Activated T-cell treated with anti-CD3 and anti-CD28 coated beads, Interleukin-2, amount 50 U/mL, for 4 hours (primary cell): ENCODE data around the gene DUSP7. TPM values are rescaled to one million over a fixed set of nuclear protein-coding genes. Genes with fewer than 3 reads are reported as not detected.
A peak's percentile ranks its signal among the peaks of the same experiment; 100 is the strongest.

Experiments used
- ATAC-seq, 2 donors: fragments of 200-7000 bp; cut with Tn5 transposase; one replicate each; pipeline ENCODE4 v1.10.0; 2021
- DNase-seq: peaks from one replicate; pipeline ENCODE4 v3.0.0-alpha.2; 2020
- H3K27me3 Mint-ChIP-seq: one replicate; pipeline ENCODE4 v1.8.0; 2021; ENCODE audit warnings: low read depth, mixed read lengths
- H3K36me3 Mint-ChIP-seq: one replicate; pipeline ENCODE4 v1.8.0; 2022; ENCODE audit warnings: mixed read lengths; ENCODE audit not compliant: insufficient read depth
- H3K4me1 Mint-ChIP-seq: one replicate; pipeline ENCODE4 v1.8.0; 2021; ENCODE audit warnings: low read depth, mixed read lengths
- H3K4me3 Mint-ChIP-seq: one replicate; pipeline ENCODE4 v1.8.0; 2021; ENCODE audit warnings: mild to moderate bottlenecking, moderate library complexity, mixed read lengths
- H3K9me3 Mint-ChIP-seq: one replicate; pipeline ENCODE4 v1.8.0; 2021; ENCODE audit warnings: mixed read lengths
- total RNA-seq, 3 donors: library from RNA; stranded (reverse); gene quantifications; one replicate each; pipeline ENCODE4 v1.2.1, GENCODE V29; 2021

DUSP7 gene
- total RNA-seq, 3 donors from 2014 or later = 33.4 to 43.6 (median 38.1) TPM

- Mint-ChIP-seq H3K27me3 (no peaks in the 10 kb centered on the region), H3K4me3 (no peak overlapping the region), H3K36me3 (no peaks in the 10 kb centered on the region), H3K4me1 (no peaks in the 10 kb centered on the region), H3K9me3 (no peaks in the 10 kb centered on the region)
- no peak for DNase-seq
- ATAC-seq = no peak
Observed at GRCh38 chr3:52013802-52014598, 42.4 kb downstream of the DUSP7 start.

DNA sequence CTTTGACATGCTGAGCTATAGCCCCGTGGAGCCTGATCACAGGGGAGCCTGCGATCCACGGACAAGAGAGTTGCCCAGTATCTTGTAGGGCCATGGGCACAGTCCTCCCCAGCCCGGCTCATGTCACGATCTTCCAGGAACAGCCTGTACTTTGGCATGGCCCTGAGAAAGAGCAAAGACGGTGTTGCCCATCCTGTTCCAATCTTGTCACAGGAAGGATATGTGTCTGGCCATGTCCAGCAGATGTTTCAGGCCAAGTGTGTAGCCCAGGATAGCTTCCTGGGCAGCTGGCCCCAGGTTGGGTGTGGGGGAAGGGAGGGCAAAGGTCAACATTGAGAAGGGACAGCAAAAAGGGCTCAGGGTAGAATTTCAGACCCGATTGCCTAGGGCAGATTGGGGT, 43.7 kb downstream of the DUSP7 start:
- H3K9me3 Mint-ChIP-seq = no peaks in the 10 kb centered on the region
- H3K36me3 Mint-ChIP-seq = no peaks in the 10 kb centered on the region
- no peaks in the 10 kb centered on the region for H3K4me1 Mint-ChIP-seq
- H3K27me3 Mint-ChIP-seq = no peaks in the 10 kb centered on the region
- no peak for ATAC-seq
- no peak overlapping the region for H3K4me3 Mint-ChIP-seq
- DNase-seq = no peak

GRCh38 chr3:52010431-52010830, 45.9 kb downstream of the DUSP7 start:
- no peak for DNase-seq
- Mint-ChIP-seq H3K27me3 (no peaks in the 10 kb centered on the region), H3K4me1 (peaks cover 8% of the 10 kb centered on the region), H3K36me3 (no peaks in the 10 kb centered on the region), H3K9me3 (no peaks in the 10 kb centered on the region), H3K4me3 (no peak overlapping the region)
- no peak for ATAC-seq

DNA sequence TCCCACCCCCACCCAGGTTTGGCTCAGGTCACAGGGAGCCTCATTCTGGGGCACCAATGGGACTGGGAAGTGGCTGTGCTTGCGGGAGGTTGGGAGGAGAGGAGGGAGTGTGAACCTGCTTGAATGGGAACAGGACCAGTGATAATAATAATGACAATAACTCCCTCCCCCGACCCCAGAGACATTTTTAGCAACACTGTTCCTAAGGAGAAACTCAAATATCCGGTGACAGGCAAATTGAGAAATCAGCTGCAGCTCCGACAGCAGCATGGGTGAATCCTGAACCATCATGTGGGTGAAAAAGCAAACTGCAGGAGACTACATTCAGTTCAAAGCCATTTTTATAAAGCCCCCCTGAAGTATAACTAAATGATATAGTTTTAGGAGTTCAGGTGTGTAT, 49.1 kb downstream of the DUSP7 start:
- Mint-ChIP-seq H3K27me3 (no peaks in the 10 kb centered on the region), H3K36me3 (no peaks in the 10 kb centered on the region), H3K9me3 (no peaks in the 10 kb centered on the region), H3K4me1 (peaks cover 8% of the 10 kb centered on the region), H3K4me3 (no peak overlapping the region)
- DNase-seq = no peak
- no peak for ATAC-seq

- ATAC-seq (no peak), DNase-seq (no peak)
- peaks cover 11% of the 10 kb centered on the region for H3K4me1 Mint-ChIP-seq
- no peaks in the 10 kb centered on the region for H3K9me3 Mint-ChIP-seq
- H3K4me3 Mint-ChIP-seq = no peak overlapping the region
- no peaks in the 10 kb centered on the region for H3K27me3 Mint-ChIP-seq
- H3K36me3 Mint-ChIP-seq = no peaks in the 10 kb centered on the region
Observed at GRCh38 chr3:52006820-52007133, 49.6 kb downstream of the DUSP7 start.

DNA sequence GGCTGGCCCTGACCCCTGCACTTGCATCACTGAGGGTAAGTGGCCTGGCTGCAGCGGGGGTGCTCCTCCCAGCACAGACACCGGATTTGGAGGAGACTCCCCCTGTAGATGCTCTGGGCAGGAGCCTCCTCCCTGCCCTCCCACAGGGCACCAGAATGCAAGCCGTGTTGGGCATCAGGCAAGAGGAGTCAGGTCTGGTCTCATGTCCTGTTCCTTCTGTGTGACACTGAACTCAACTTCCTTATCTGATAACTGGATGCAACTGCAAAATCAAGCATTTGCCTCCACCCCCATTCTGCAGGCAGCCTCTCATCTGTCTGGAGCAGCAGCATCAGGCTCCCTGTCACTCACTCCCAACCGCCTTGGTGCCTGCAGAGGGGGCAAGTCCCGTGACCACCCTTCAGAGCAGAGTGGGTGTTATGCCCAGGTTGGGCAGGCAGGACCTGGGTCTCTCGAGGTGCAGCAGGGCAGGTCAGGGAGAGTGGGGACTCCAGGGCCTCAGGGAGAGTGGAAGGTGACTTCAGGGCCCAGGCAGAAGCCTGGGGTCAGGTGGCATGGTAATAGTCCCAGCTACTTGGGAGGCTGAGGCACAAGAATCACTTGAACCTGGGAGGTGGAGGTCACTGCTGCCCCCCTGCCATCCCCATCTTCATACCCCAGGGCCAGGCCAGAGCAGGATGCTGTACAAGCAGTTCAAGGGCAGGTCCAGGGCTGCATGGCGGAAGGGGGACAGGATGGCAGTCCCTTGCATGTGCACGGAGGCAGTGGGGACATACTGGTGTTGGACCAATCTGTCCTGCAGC, 50.2 kb downstream of the DUSP7 start:
- Mint-ChIP-seq H3K4me3 (no peak overlapping the region), H3K4me1 (peaks cover 15% of the 10 kb centered on the region), H3K9me3 (no peaks in the 10 kb centered on the region), H3K36me3 (no peaks in the 10 kb centered on the region), H3K27me3 (no peaks in the 10 kb centered on the region)
- ATAC-seq = no peak
- DNase-seq = no peak

- H3K27me3 Mint-ChIP-seq = no peaks in the 10 kb centered on the region
- no peaks in the 10 kb centered on the region for H3K36me3 Mint-ChIP-seq
- peaks cover 15% of the 10 kb centered on the region for H3K4me1 Mint-ChIP-seq
- no peaks in the 10 kb centered on the region for H3K9me3 Mint-ChIP-seq
- no peak for DNase-seq
- ATAC-seq = no peak
- no peak overlapping the region for H3K4me3 Mint-ChIP-seq
Observed at GRCh38 chr3:52005571-52005986, 50.8 kb downstream of the DUSP7 start.

DNA sequence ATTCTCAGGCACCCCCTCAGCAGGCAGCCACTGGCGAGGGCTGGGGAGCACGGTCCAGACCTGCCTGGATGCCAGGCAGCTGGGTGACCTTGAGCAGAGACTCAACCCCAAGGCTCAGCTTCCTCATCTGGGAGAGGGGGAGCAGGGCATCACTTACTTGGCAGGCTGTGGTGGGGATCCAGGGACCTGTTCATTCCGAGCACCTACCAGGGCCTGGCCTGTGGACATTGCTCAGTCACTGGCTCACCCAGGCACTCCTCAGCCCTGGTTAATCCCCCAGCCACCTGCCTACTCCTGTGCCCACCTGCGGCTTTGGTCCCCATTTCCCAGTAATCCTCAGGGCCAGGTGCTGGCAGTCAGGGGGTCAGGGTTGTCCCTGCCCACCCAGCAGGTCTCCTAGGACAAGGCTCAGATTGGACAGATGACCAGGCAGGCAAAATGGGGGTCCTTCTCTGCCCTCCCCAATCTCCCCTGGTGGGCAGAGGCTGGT, 51.4 kb downstream of the DUSP7 start:
- Mint-ChIP-seq H3K4me1 (peaks cover 15% of the 10 kb centered on the region), H3K9me3 (no peaks in the 10 kb centered on the region), H3K4me3 (no peak overlapping the region), H3K27me3 (no peaks in the 10 kb centered on the region), H3K36me3 (no peaks in the 10 kb centered on the region)
- DNase-seq = no peak
- ATAC-seq = no peak

- DNase-seq (no peak), ATAC-seq (no peak)
- no peaks in the 10 kb centered on the region for H3K9me3 Mint-ChIP-seq
Observed at GRCh38 chr3:52004163-52004787, 52.1 kb downstream of the DUSP7 start.

DNA sequence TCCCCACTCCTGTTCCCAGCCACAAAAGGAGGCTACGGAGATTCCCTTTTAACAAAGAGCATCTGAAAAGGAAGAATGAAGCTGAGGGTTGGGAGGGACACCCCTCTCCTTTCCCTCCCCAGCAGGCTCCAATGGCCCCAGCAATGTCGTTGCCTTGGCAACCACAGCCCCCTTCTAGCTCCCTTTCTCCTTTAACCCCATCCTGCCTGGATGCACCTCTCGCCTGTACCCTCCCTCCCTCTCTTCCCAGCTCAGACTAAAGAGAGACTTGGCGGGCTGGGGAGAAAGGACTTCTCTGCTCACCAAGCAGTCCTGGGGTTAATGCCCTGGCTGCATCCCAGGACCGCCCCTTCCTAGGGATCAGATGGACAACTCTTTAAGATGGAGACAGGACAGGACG, 53.6 kb downstream of the DUSP7 start:
- Mint-ChIP-seq H3K36me3 (no peaks in the 10 kb centered on the region), H3K4me1 (peaks cover 15% of the 10 kb centered on the region), H3K9me3 (no peaks in the 10 kb centered on the region), H3K4me3 (no peak overlapping the region), H3K27me3 (no peaks in the 10 kb centered on the region)
- DNase-seq = no peak
- no peak for ATAC-seq

More at GRCh38 chr3:52004163-52004787, 52.1 kb downstream of the DUSP7 start:
- no peaks in the 10 kb centered on the region for H3K36me3 Mint-ChIP-seq
- H3K4me1 Mint-ChIP-seq = peaks cover 15% of the 10 kb centered on the region
- H3K27me3 Mint-ChIP-seq = no peaks in the 10 kb centered on the region
- no peak overlapping the region for H3K4me3 Mint-ChIP-seq

DNA sequence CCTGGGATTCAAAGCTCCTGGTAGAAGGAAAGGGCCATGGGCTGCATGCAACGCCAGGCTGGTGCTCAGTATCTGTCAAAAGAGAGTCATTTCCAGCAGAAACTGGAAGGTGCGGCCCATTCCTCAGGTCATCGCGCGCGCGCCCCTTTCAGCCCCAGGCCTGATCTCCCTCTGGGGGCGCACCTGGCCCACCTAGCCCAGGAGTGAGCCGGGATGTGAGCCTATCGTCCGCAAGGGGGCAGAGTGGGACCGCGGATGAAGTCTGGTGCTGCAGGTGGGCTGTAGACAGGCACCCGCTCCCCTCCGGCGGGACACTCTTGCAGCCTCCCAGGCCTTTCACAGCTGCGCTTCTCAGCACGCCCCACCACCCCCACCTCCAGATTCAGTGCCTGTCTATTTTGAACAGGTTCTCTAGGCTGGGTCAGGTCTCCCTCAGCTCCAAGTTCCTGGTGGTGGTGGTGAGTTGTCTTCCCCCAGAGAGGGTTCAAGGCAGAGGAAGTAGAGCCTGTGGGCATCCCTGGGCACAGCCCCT, 54.9 kb downstream of the DUSP7 start:
- peak; percentile 82 for DNase-seq
- peak; percentile 98 to 100 for ATAC-seq
- Mint-ChIP-seq H3K9me3 (no peaks in the 10 kb centered on the region), H3K4me1 (peaks cover 15% of the 10 kb centered on the region), H3K4me3 (no peak overlapping the region), H3K27me3 (no peaks in the 10 kb centered on the region), H3K36me3 (no peaks in the 10 kb centered on the region)

DNA sequence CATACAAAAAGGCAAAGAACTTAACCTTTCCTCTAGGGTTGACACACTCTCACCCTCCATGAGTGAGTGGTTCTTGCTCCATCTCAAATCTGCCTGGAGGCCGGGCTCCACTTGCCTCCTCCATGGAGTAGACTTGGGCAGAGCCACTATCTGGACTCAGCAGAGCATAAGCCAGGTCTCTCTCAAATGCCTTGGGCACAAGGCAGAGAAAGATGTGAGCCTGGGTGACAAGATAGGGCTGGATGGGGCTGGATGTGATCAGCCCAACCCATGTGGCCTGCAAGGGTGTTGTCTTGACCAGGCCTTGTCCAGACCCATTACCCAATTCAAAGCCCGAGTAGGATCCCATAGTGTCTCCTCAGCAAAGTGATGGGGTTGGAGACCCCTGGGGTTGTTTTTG, 56.5 kb downstream of the DUSP7 start:
- H3K27me3 Mint-ChIP-seq = no peaks in the 10 kb centered on the region
- peaks cover 9% of the 10 kb centered on the region for H3K4me1 Mint-ChIP-seq
- no peak overlapping the region for H3K4me3 Mint-ChIP-seq
- H3K9me3 Mint-ChIP-seq = no peaks in the 10 kb centered on the region
- H3K36me3 Mint-ChIP-seq = peaks cover 9% of the 10 kb centered on the region
- DNase-seq (no peak), ATAC-seq (no peak)
